Inflammatory macrophage treated with lipopolysaccharide for 1 hour (primary cell): ENCODE data around the gene DSCAML1.

ENCODE experiments used
- DNase-seq, 2 donors: peaks; one replicate each; pipeline ENCODE4 v3.0.0-alpha.2; 2020 to 2022

Gene DSCAML1

DNA sequence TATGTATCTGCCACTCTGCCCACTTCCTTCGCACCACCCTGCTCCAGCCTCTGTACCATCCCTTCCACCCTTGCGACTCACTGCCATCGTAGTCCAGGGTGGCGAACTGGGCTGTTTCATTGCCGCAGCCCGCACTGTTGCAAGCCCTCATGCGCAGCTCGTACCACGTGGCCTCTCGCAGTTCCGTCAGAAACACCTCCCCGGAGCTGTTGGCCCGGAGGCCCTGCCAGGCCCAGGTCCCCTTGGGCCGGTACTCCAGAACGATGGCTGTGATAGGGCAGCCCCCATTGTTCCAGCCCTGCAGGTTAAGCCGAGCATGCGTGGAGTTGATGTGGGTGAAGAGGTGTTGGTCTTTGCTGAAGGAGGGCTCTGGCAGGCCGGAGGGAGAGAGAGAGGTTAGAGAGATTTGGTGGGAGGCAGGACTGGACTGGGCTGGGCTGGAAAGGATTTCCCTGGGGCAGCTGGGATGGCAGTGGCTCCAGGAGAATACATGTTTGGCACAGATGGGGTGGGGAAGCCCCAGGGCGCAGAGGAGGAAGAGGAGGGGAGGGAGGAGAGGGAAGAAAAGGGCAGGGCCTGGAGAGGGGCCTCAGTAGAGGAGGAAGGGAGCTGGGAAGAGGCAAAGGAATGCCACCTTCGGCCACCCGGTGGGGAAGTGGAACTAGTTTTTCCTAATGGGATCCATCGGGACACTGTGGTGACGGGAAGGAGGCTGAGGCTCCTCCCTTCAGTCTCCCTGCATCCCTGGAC is 359.8 kb downstream of the DSCAML1 start:
- DNase-seq = no peak

DNA sequence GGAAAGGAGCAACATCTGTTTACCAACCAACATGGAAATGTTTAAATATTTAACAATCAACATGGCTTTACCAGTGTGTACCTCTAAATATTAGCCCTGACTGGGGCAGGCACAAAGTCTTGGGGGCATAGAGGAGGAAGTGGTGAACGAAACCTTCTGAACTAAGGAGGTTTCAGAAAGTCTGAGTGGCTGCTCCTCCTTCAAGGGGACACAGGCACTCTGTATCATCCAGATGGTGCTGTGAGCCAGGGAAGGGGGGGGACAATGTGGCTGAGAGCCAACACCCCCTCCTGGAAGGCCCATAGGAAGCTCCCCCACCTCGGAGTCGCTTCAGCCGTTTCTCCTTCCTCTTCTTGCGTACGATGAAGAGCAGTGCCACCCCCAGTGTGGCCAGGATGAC is 361.7 kb downstream of the DSCAML1 start:
- no peak for DNase-seq

DNA sequence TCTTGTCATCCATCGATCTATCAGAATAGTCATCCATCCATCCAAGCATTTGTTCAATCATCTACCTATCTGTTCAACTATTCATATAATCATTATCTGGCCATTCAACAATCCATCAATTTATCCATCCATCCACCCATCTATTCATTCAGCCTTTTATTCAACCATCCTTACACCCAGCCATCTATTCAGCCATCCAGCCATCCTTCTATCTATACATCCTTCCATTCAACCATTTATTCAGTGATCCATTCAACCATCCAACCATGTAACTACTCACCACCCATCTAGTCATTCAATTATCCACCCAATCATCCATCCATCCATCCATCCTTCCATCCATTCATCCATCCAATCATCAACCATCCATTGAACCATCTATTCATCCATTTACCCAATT is 362.5 kb downstream of the DSCAML1 start:
- no peak for DNase-seq

DNA sequence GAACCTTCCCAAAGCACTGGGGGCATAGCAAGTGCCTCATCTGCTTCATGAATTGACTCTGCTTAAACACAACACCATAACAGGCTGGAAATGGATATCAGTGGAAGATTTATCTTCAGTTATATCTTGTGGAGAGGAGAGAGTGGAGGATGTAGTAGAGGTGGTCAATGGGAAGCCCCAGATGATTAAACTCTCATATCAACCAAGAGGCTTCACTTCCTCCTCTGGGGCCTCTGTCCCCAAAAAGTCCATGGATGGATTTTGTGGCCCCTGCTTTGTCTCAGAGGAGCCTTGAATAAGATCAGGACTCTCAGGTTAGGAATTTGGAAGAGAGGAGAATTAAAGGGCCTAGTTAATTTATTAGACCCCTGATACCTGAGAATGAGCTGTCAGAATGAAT is 363.3 kb downstream of the DSCAML1 start:
- DNase-seq = no peak

DNA sequence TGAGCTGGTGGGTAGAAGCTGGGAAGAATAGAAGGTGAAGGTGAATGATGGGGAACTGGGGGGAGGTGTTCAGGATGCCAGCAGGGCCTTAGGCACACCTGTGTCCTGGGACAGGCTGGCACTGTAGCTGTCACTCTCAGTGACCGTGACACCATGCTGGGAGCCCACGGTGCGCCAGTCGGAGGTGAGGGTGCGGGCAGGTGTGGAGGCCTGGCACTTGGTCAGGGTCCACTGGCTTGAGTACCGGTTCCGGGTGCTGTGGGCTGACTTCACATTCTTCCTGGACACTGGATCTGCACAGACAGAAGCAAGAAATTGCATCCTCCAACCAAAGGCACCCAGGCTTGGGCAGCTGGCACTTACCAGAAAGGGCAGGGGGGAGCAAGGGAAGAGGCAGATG is 365.6 kb downstream of the DSCAML1 start:
- no peak for DNase-seq

DNA sequence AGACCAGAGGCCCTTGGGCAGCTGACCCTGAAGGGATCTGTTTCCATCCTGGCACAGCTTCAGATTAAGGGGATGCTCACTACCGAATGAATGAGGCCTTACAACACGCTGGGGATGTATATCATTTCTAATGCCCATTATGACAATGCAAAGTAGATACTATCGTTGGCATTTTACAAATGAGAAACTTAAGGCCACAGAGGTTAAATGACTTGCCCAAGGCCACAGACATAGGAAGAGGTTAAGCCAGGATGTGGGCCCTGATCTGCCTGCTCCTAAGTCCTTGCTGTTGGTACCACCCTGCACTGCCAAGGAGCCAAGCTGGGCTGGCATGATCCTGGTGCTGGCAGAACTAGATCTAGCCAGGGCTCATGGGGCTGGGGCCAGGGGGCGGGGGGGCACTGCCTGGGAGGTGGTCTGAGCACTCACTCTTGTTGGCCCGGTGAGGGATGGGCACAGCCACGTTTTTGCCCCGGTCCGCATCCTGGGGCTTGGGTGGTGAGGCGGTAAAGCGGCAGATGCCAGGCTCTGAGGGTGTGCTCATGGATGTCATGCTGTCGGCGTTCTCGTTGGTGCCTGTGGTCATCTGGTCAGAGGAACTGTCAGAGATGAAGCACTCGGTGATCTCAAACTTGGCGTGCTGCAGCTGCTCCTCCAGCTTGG is 366.6 kb downstream of the DSCAML1 start:
- no peak for DNase-seq

DNA sequence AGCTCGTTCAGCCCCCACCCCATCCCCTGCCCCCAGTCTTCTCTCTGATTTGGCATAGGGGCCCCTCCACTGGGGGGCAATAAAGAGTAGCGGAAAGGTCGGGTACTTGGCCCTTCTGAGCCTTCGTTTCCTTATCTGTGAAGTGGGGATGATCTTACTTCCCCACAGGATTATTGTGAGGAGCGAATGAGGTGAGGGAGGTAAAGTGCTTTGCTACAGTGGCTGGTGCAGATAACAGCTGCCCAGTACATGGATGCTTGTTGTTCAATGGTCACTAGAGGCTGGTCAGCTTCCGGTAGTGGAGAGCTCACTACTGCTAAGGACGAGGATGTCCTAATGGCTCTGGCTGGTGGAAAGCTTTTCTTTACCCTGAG is 368.2 kb downstream of the DSCAML1 start:
- DNase-seq = no peak

DNA sequence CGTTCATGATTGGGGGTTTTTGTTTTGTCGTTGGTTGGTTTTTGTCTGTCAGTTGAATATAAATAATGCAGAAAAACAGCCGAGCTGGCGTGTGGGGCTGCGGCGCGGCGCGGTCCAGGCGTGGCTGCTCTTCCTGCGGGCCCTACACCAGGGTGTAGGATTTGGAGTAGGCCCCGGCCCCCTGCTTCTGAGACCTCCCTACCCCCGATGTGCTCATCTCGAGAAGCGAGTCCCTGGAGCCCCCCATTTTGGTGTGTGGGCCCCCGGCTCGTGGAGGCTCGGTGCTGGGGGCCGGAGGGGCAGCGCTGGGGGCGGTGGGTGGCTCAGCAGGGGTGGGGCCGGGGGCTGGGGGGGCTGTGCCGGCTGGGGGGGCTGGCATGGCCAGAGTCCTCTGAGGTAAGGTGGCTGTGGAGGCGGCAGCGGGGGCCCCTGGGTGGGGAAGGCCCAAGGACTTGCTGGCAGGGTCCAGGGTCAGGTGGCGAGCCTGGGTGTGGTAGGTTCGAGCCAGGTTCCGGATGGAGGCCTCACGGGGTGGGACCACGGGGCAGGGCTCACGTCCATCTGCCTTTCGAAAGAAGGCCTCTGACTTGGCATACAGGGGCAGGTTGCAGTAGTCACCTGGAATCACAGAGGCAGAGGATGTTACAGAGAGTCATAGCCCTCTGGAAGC is 368.7 kb downstream of the DSCAML1 start:
- no peak for DNase-seq

DNA sequence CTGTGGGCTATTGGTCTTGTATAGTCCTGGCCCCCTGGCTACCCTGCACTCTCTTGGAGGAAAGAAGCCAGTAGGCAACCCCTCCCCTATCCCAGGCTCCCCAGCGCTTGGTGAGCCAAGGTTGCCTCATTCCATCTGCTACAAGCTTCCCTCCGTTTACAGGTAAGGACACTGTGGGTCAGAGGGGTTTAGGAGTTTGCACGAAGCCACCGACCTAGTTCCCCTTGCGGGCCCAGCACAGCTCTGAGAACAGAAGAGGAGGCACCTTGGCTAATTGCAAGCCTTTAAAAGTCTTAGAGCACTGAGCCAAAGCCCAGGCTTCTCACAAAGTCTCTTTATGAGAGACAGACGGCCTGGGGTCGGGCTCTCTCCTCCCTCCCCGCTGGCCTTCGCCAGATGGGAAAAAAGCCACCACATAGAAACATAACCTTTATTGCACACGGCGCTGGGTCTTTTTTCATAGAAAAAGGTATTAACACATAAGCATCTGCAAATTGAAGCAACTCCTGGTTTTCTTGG is 369.6 kb downstream of the DSCAML1 start:
- DNase-seq = no peak

DNA sequence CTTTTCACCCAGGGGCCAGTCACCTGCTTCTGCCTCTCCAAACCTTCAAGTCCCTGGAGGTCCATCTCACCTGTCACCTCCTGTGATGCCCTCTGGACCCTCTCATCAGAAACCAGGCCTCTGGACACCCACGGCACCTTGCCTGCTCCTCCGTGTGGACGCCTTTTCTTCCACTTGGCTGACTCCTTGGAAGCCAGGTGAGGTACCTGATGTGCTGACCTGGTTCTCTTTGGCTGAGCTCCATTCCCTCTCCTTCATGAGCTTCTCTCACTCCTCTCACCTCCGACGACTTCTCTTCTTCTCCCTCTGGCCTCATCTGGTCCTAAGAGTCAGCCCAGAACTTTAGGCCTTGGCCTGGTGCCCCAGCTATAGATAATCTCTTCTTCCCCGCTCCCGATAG is 370.1 kb downstream of the DSCAML1 start:
- DNase-seq = no peak

DNA sequence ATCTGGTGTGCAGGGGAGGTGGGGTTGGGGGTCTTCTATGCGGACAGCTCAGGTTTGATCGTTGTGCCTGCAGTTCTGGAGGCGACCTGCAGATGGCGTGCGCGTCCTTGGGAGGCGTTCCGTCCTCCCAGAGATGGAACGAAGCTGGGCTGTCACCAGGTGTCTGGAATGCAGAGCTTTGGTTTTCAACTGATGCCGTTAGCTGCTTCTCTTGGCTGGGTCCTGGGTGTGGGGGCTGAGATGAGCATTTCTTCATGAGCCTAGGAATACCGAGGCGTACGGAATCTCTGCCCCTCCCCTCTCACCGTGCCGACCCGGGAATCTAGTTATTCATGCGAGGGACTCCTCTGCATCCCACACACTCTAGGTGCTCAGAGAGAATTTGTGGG is 370.7 kb downstream of the DSCAML1 start:
- DNase-seq = peak; percentile 11 to 81

DNA sequence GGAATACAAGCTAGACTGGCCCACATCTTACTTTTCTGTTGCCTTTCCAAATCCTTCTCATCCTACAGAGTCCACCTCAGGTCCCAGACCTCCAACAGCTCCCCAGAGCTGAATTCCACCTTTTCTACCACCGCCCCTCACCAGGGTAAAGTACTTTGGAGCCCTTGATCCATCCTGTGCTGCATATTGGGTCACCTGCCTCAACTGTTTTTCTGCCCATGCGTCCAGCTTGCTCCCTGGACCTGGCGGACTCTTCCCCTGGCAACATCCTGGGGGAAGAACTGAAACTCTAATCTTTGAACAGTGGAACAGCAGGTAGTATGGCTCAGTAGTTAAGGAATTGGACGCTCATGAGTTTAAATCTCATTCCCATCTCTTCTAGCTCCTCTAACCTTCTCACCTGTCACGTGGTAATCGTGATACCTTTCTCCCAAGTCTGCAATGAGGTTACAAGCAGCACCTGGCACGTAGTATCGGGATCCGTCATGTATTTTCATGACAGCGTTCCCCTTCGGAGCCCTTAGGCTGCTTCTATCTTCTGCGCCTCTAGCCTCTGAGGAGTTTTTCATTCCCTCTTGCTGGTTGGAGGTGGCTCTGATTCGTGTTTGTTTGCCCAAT is 371.2 kb downstream of the DSCAML1 start:
- no peak for DNase-seq

DNA sequence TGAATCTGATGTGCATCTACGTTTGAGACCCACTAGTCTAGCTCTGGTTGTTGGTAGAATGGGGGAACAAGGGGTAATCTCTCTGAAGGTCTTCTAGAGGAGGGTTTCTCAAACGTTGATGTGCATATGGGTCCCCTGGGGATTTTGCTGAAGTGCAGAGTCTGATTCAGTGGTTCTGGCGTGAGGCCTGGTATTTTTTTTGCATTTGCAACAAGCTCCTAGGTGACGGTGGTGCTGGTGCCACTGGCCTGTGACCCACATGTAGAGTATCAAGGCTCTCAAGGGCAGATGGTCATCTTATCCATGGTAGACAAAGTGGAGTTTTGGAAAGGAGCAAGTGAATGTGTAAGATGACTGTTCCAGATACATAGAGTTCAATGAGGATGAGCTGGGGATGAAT is 372.2 kb downstream of the DSCAML1 start:
- DNase-seq = no peak

DNA sequence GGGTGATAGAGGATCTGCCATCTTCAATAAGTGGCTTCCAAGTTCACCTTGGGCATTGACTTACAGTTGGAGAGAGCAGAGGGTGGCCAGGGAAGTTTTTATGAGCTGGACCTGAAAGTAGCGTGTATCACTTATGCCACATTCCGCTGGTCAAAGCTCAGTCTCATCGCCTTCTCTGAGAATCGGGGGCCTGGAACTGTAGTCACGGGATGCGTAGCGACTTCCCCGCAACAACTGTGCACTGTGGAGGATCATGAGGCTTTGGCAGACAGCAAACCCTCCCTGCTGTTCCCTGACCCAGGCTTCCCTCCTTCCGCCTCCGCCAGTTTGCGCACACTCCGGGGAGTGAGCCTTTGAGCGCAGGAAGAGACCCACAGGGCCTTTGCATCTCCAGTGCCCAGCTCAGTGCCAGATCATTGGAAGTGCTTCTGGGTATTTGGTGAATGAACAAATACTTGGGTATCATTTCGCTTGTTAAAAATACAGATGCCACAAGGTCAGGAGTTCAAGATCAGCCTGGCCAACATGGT is 373.9 kb downstream of the DSCAML1 start:
- no peak for DNase-seq

DNA sequence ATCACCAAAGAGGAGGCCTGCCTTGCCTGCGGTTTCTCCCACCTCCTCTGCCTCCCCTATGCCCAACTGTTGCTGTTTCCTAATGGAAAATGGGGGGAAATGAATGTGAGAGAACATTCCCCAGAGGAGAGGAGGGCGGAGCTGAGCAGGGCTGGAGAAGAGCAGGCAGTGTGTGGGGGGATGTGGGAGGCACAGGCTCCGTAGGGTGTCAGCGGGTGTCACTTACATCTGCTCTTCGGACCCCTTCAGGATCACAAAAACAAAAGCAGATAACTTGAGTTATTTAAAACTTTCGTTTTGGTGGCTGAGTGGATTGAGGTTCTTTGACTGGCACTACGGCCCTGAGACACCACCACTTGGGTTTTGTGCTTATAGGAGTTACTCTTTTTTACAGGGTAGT is 375.5 kb downstream of the DSCAML1 start:
- no peak for DNase-seq

DNA sequence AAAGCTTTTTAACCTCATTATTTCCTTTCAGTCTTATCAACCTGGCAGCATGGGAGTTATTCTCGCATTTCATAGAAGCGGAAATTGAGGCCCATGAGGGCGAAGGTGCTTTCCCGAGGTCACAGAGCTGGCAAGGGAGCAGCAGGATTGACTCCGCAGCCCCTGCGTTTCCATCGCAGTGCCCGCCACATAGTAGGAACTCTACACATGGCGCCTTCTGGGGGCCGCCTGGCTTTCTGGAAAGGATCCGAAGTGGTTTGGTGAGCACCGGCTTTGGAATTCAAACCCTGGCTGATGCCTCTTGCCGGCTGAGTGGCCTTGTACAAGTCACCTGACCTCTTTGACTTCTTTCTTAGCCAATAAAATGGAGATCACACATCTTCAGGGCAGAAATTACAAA is 376.0 kb downstream of the DSCAML1 start:
- no peak for DNase-seq

DNA sequence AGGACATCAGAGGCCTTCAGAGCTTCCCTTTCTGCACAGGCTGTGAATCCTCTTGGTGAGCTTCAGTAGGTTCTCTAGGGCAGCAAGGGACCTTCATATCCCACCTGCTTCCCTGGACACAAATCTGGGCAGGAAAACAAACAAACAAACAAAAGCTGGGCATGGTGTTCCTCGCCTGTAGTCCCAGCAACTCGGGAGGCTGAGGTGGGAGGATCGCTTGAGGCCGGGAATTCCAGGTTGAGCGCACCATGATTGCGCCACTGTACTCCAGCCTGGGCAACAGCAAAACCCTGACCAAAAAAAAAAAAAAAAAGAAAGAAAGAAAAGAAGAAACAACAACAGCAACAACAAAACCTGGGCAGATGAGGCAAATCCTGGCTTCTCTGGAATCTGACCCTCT is 376.4 kb downstream of the DSCAML1 start:
- DNase-seq = no peak

DNA sequence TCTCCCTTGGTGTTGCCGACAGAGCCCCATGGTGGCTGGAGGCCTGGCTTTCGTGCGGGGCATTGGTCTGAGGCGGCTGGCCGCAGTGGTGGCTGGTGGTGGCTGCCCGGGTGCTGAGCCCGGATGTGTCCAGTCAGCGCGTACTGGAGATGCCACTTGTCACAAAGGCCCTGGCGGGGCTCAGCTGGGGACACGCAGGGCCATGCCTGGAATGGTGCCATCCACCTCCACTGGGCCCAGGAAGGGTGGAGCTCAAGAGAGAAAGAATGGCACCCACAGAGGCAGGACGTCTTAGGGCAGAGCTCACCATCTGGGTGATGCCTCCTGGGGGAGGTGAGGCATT is 376.9 kb downstream of the DSCAML1 start:
- no peak for DNase-seq

DNA sequence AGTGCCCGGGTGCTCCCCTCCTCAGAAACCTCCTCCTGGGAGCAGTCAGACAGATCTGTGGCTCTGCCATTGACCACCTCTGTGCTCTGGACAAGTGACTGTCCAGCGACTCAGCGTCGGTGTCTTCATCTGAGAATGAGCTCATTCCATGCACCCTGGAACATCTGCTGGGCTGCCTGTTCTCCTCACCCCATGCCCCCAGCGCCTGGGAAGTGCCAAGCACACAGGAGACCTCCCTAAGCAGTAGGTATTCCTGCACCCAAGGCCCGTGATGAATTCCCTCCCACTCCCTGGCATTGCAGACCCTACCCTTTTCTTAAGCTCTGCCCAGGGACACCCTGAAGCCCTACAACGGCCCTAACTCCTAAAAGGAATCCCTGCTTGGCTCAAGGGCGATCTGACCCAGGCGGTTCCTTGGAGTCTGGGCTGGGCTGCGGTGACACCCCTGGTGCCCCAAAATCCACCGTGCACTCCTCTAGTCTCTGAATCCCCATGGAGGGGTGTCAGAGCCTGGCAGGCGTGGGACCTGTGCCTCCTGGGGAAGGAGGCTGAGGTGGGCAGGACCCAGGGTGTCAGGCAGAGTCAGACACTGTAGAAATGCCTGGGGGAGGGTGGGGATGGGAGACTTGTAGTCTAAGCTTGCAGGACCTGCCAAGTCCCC is 377.4 kb downstream of the DSCAML1 start:
- no peak for DNase-seq

DNA sequence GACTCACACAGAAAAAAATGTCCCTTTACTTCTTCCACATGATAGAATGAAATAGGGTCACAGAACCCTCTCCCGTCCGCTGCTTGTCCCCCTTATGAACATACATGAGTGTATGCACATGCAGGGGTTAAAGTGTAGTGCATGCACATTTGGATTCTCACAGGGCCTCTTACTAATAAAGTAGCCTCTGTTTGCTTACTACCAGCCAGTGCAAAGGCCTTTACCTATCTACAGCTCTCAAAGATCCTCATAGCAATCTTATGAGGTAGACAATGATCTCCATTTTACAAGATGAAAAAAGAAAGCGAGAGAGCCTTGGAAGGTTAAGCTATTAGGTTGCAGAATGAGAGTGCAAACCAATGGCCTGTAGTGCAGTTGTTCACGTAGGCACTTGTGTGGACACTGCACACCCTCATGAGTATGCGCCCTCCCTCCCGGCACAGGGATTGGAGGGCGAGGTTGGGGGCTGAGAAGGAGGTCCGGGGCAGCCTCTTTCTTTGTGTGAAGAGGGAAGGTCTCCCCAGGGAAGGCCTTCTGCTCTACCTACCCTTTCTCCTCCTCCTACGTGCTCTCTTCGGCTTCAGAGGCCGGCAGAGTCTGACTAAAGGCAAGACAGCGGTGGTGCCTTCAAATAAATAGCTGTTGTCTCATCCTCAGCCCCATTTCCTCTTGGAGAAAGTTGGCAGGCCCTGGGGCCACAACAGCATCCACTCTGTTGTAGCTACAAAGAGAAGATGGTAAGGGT is 378.1 kb downstream of the DSCAML1 start:
- DNase-seq = no peak

DNA sequence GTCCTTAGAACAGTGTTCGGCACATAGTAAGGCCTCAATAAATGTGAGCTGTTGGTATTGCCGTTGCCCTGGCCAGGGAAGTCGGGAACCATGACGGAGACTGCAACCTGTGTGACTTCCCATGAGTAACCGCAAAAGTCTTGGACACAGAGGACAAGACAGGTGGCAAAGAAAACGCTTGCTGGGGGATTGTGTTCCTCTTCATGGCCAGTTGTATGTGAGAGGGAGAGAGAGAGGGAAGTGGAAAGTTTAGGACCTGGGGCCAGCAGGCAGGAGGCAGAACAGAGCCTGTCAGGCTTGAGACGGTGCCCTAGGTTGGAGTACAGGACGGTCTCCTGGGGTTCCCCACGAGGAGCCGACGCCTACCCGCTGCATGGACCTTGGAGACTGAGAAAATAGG is 379.2 kb downstream of the DSCAML1 start:
- no peak for DNase-seq

DNA sequence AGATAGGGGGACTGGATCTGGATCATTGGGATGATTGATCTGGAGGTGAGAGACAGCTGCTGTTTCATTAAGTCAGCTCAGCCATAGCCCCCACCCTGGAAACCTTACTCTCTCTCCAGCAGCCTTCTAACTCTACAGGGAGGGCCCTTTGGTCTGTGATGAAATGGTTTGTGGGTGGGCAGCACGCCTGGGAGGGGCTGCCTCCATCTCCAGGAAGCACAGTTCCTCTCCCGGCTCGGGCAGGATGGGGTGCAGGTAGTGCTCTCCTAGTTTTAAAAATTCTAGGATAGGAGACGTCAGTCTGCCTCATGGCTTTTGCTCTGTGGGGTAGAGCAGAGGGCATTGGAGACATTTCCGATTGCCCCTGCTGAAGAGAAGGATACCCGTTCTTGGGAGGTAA is 379.7 kb downstream of the DSCAML1 start:
- DNase-seq = no peak
